ENCODE data around the gene PHTF1.
"Not testable (repeated sequence)": the region's sequence is repeated elsewhere in the genome, so short reads cannot be mapped to it uniquely, and the experiment has no call there.

Gene PHTF1

GRCh38 chr1:113721010-113721409 lies 38.3 kb downstream of the PHTF1 start:
- DNase-seq (ENCODE audit: low read depth): no peak
- H3K4me3 ChIP-seq (ENCODE audit: low read depth, low read length): no peak overlapping the region
- no peak for TF ChIP-seq POLR2A (IDR thresholded peaks at IDR 0.05; ENCODE audit: extremely low read depth, insufficient read length)
- no peak for TF ChIP-seq MYC (IDR thresholded peaks at IDR 0.05; ENCODE audit: low read depth, low read length)
- no peak for TF ChIP-seq CTCF (IDR thresholded peaks at IDR 0.05; ENCODE audit: low read depth, low read length)
- TF ChIP-seq, protein P1, sequence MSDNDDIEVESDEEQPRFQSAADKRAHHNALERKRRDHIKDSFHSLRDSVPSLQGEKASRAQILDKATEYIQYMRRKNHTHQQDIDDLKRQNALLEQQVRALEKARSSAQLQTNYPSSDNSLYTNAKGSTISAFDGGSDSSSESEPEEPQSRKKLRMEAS (IDR thresholded peaks at IDR 0.05; ENCODE audit: low read depth, low read length): no peak

GRCh38 chr1:113718621-113719020 lies 40.7 kb downstream of the PHTF1 start:
- not testable (repeated sequence) for DNase-seq (ENCODE audit: low read depth); H3K4me3 ChIP-seq (ENCODE audit: low read depth, low read length)

GRCh38 chr1:113717506-113717905 lies 41.8 kb downstream of the PHTF1 start:
- DNase-seq (ENCODE audit: low read depth); H3K4me3 ChIP-seq (ENCODE audit: low read depth, low read length): not testable (repeated sequence)

- H3K4me3 ChIP-seq (ENCODE audit: low read depth, low read length): no peak overlapping the region
- TF ChIP-seq MYC (IDR thresholded peaks at IDR 0.05; ENCODE audit: low read depth, low read length) (no peak), POLR2A (IDR thresholded peaks at IDR 0.05; ENCODE audit: extremely low read depth, insufficient read length) (no peak), CTCF (IDR thresholded peaks at IDR 0.05; ENCODE audit: low read depth, low read length) (no peak)
- TF ChIP-seq, protein P1 (IDR thresholded peaks at IDR 0.05; ENCODE audit: low read depth, low read length): no peak
- no peak for DNase-seq (ENCODE audit: low read depth)
These were observed 44.5 kb downstream of the PHTF1 start for GRCh38 chr1:113714606-113715269.

DNA sequence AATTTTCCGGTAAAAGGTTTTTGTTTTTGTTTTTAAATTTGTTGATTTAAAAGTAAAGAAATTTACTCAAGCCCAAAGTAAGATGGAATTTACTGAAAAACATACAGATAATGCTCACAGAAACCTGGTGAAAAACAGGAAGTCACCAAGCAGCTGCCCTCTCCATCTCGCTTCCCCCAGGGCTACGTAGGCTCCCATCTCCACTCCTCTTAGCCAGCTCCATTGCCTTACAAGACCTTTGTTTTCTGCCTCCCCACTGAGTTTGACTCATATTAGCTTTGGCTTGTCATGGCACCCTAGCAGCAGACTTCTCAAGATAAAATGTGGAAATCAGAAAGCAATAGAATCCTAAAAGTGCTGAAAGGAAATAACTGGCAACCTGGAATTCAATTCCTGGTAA lies 57.9 kb downstream of the PHTF1 start:
- peak; percentile 64 for DNase-seq (ENCODE audit: low read depth)
- TF ChIP-seq MYC (IDR thresholded peaks at IDR 0.05; ENCODE audit: low read depth, low read length) (no peak), POLR2A (IDR thresholded peaks at IDR 0.05; ENCODE audit: extremely low read depth, insufficient read length) (no peak), CTCF (IDR thresholded peaks at IDR 0.05; ENCODE audit: low read depth, low read length) (no peak)
- TF ChIP-seq, protein P1 (IDR thresholded peaks at IDR 0.05; ENCODE audit: low read depth, low read length): no peak
- H3K4me3 ChIP-seq (ENCODE audit: low read depth, low read length): no peak overlapping the region

GRCh38 chr1:113694910-113695309 lies 64.4 kb downstream of the PHTF1 start:
- TF ChIP-seq CTCF (IDR thresholded peaks at IDR 0.05; ENCODE audit: low read depth, low read length) (no peak), POLR2A (IDR thresholded peaks at IDR 0.05; ENCODE audit: extremely low read depth, insufficient read length) (no peak), MYC (IDR thresholded peaks at IDR 0.05; ENCODE audit: low read depth, low read length) (no peak)
- TF ChIP-seq, protein P1 (IDR thresholded peaks at IDR 0.05; ENCODE audit: low read depth, low read length): no peak
- no peak overlapping the region for H3K4me3 ChIP-seq (ENCODE audit: low read depth, low read length)
- DNase-seq (ENCODE audit: low read depth): no peak

DNA sequence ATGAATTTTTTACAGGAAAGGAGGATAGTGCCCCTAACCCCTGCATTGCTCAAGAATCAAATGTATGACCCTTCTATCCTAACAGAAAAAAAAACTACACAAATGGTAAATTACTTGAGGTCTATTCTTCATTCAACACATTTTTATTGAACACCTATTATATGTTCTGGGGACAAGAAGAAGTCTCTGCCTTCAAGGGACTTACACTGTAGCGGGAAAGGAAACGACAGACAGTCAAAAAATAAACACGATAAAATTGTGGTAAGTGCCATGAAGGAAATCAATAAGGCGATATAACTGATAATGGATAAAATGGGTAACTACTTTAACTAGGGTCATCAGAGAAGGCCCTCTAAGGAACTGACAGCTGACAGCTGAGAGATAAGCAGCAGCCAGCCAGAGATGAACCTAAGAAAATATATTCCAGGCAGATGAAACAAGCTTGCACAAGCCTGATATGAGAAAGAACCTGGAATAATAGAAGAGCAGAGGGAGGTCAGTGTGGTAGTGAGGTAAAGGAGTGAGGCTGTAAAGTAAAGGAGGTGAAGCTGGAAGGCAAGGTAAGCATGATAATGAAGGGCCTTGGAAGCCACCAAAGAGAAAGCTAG lies 66.4 kb downstream of the PHTF1 start:
- H3K4me3 ChIP-seq (ENCODE audit: low read depth, low read length): no peak overlapping the region
- DNase-seq (ENCODE audit: low read depth): no peak
- no peak for TF ChIP-seq POLR2A (IDR thresholded peaks at IDR 0.05; ENCODE audit: extremely low read depth, insufficient read length)
- TF ChIP-seq, protein P1 (IDR thresholded peaks at IDR 0.05; ENCODE audit: low read depth, low read length): no peak
- no peak for TF ChIP-seq CTCF (IDR thresholded peaks at IDR 0.05; ENCODE audit: low read depth, low read length)
- TF ChIP-seq MYC (IDR thresholded peaks at IDR 0.05; ENCODE audit: low read depth, low read length): no peak

Measured in NB4 (cell line).